Measurements from ENCODE around the gene DYNLL1.

DNA sequence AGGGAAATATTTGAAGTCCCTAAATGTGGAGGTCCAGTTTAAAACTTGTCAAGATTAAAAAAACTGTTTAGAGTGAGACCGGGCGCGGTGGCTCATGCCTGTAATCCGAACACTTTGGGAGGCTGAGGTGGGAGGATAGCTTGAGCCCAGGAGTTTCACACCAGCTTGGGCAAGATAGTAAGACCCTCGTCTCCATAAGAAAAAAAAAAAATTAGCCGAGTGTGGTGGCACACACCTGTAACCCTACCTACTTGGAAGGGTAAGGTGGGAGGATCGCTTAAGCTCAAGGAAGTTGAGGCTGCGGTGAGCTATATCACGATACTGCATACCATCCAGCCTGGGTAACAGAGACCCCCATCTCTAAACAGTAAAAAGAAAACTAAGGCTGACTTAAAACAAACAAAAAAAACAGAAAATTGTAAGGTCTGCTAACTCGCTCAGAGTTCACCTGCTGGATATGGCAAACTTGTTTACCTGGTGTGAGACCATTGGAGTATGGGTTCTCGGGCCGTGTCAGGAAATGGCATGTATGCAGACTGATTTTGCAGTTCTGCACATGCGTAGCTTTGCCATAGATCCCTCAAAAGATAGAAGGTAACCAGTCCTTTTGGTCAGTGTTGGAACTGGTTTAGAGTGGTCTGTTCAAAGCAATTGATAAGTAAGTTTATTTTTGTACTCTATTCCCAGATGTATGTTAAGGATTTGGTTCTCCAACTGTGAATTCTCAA is 40.3 kb downstream of the DYNLL1 start:
- TF ChIP-seq POLR2A (IDR thresholded peaks at IDR 0.05): no peak
- TF ChIP-seq, protein P1, sequence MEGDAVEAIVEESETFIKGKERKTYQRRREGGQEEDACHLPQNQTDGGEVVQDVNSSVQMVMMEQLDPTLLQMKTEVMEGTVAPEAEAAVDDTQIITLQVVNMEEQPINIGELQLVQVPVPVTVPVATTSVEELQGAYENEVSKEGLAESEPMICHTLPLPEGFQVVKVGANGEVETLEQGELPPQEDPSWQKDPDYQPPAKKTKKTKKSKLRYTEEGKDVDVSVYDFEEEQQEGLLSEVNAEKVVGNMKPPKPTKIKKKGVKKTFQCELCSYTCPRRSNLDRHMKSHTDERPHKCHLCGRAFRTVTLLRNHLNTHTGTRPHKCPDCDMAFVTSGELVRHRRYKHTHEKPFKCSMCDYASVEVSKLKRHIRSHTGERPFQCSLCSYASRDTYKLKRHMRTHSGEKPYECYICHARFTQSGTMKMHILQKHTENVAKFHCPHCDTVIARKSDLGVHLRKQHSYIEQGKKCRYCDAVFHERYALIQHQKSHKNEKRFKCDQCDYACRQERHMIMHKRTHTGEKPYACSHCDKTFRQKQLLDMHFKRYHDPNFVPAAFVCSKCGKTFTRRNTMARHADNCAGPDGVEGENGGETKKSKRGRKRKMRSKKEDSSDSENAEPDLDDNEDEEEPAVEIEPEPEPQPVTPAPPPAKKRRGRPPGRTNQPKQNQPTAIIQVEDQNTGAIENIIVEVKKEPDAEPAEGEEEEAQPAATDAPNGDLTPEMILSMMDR (IDR thresholded peaks at IDR 0.05): no peak
- TF ChIP-seq POLR2AphosphoS5 (IDR thresholded peaks at IDR 0.05; ENCODE audit: insufficient read depth in 1 of 2, low read depth in 1 of 2): no peak

All from vagina (tissue), 2 donors.